ENCODE results near the gene F2R.
"Not testable (repeated sequence)": the region's sequence is repeated elsewhere in the genome, so short reads cannot be mapped to it uniquely, and the experiment has no call there.

Gene F2R

GRCh38 chr5:76761118-76761517 is 45.2 kb downstream of the F2R start:
- not testable (repeated sequence) for DNase-seq

- DNase-seq = no peak
These were observed 46.6 kb downstream of the F2R start for GRCh38 chr5:76762484-76762883.

- no peak for DNase-seq
These were observed 47.2 kb downstream of the F2R start for GRCh38 chr5:76763136-76763535.

- no peak for DNase-seq
These were observed 48.4 kb downstream of the F2R start for GRCh38 chr5:76764374-76764773.

- DNase-seq = no peak
These were observed 49.3 kb downstream of the F2R start for GRCh38 chr5:76765249-76765648.

- DNase-seq = no peak
These were observed 50.8 kb downstream of the F2R start for GRCh38 chr5:76766746-76767145.

- not testable (repeated sequence) for DNase-seq
These were observed 55.1 kb downstream of the F2R start for GRCh38 chr5:76771041-76771440.

- DNase-seq = no peak
These were observed 55.9 kb downstream of the F2R start for GRCh38 chr5:76771705-76772405.

- no peak for DNase-seq
These were observed 60.0 kb downstream of the F2R start for GRCh38 chr5:76775921-76776320.

GRCh38 chr5:76776391-76776790 is 60.5 kb downstream of the F2R start:
- no peak for DNase-seq

GRCh38 chr5:76780616-76781015 is 64.7 kb downstream of the F2R start:
- DNase-seq = not testable (repeated sequence)

GRCh38 chr5:76781775-76782174 is 65.8 kb downstream of the F2R start:
- no peak for DNase-seq

- no peak for DNase-seq
These were observed 66.5 kb downstream of the F2R start for GRCh38 chr5:76782444-76782843.
